GM19468 (cell line): ENCODE results near the gene IFNA13.
"Not testable (repeated sequence)": the region's sequence is repeated elsewhere in the genome, so short reads cannot be mapped to it uniquely, and the experiment has no call there.

Experiments
- ATAC-seq: cut with Tn5 transposase; IDR thresholded peaks from one replicate; pipeline ENCODE4 v1.9.1; 2021; ENCODE audit warnings: mild to moderate bottlenecking, moderate library complexity, moderate number of reproducible peaks; ENCODE audit not compliant: unreplicated experiment; ENCODE audit errors: extremely low read depth

IFNA13 gene

DNA sequence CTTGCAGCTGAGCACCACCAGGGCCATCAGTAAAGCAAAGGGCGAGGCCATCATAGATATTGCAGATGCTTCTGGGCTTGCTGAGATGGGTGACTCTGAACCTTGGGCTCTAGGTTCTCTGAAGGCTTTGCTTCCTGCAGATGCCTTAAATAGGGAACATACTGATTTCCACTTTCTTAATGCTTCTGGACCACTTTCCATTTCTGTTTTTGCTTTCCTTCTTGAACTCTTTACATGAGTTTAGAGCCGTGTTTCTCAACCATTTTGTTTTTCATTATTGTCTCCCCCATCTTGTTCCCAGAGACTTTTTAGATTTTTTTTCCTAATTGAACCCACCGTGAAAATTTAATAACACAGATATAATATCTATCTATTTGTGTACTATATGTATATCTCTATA is at the start of gene IFNA13:
Gene IFNA13 (minus strand): TSS at position 101 of the 400 bp plus-strand sequence. CDS start 47 bp downstream, at position 54.
- ATAC-seq: no peak

DNA sequence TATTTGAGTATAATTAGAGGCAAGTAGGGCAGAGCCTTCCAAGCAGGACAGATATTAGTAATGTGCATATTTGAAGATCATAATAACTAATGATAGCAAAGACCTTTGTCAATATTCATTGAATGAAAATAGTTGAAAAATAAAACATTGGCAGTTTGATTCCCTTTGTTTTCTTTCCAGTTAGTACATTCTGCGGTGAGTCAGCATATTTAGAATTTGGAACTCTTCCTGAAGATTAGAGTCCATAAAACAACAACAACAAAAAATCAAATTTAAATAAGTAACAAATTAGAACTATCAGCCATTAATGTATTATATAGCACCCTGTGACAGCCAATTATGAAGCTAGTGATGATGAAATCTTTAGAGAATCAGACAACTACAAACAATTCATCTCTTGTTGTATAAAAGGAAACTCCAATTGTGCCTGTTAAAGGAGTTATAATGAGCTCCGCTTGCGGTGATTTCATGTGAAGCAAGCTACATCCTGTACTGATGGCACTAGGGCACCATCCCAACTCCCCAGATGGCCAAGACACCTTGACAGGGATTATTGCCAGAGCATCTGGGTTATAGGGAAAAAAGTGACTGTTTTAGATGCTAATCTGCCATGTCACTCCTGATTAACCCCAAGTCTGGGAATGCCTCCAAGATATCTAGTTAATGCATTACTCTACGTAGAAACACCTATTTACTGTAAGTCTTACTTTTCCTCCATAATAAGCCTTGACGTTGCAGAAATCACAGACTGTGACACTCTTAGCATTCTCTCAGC is 47.8 kb upstream of the IFNA13 start:
- ATAC-seq: no peak

DNA sequence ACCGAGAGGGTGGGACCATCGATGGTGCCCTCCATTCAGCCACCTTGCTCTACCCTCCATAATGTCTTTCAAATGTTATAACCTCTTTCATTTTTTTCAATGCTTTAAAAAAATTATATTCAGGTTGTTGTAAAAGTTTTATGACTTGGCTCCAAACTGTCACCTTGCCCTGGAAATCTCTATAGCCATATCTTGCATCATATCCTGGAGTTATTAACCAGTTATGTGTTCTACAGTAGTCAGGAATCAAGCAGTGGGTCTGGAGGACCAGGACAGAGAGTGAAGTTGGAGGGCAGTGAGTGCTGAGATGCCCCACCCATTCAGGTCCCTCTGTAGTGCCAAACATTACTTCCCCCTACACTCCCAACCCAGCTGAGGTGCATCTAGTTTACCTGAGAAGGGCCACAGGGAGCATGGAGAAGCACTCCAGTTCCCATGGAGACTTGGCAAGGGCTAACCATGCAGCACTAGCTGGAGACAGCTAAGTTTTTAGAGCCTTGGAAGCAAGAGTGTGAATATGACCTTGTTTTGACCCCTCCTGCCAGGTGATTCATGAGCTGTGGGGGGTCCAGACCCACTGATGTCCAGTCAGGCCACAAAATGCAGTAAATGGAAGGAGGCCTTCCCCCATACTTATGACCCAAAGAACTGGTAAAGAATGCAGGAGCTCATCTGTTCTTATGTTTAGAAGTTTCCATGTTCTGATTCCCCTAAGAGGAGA is 46.5 kb upstream of the IFNA13 start:
- no peak for ATAC-seq

DNA sequence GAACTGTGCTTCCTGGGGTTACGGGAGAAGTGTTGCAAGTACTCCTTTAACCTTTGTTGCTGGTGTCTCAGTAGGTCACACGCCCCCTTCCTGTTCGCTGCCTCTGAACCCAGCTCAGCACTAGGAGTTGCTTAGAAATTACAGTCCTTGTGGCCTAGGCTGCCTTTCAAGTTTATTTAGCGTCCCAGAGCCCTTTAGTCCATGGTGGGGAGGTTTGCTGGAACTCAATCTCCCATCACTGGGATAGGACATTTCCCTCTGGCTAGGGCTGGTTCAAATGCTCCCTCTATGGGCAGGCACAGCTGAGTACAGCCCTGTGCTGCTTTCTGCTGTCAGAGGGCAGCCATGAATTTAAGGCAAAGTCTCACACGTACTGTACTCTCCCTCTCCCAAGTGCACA is 45.8 kb upstream of the IFNA13 start:
- no peak for ATAC-seq

DNA sequence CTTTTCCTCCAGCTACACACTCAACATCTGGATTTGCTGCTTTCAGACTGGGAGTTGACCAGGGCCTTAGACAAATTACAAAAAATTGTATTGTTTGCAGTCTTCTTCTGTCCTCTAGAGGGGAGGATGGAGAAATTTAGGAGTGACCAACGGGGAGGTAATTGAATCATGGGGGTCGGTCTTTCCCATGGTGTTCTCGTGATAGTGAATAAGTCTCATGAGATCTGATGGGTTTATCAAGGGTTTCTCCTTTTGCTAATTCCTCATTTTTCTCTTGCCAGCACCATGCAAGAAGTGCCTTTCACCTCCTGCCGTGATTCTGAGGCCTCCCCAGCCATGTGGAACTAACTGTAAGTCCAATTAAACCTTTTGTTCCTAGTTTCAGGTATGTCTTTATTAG is 45.3 kb upstream of the IFNA13 start:
- ATAC-seq: no peak

DNA sequence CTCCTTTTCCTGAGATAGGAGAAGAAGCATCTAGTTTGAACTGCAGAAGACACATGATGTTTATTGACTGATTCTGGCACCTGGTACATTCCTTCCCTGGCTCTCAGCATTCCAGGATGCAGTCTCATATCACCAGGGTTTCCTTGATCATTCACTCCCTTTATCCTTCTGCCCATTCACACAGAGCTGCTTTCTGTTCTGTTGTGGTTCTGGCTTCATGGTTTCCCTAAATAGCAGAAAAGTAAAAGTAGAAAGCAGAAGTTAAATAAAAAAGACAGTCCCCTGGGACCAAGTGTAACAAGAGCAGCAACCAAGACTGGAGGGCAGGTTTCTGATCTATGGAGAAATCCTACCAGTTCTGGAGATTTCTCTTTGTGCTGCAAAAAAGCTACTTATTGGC is 44.2 kb upstream of the IFNA13 start:
- ATAC-seq: peak; percentile 52

DNA sequence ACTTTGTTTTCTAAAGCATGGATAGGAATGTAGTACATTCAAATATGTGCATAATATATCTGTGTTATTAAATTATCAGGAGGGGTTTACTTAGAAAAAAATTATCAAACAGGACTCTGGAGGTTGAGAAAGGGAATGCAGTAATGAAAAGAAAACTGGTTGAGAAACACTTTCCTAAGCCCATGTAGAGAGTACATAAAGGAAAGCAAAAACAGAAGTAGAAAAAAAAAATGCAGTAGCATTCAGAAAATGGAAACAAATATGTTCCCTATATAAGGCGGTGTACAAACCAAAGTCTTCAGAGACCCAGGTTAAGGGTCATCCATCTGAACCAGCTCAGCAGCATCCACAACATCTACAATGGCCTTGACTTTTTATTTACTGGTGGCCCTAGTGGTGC is 41.0 kb upstream of the IFNA13 start, which contains the start of gene IFNA8:
Gene IFNA8 (plus strand): TSS at position 301 of the 400 bp plus-strand sequence. CDS start 60 bp downstream, at position 361.
- no peak for ATAC-seq

DNA sequence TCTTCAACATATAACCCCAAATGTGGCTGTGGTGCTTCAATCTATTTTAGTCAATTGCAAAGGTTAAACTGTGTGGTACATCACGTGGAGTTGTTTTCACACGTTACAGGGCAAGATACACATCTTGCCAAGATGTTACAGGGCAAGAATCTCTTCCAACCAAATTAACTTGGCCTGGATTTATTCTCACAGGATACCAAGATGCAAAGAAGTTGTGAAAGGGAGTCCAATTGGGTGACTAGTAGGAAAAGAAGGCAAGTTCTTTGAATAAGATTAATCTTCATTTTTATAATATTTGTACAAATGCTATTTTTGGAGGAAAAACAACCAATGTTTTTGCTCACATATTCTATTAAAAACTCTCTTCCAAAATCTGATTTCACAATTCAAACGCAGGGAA is 36.3 kb upstream of the IFNA13 start:
- ATAC-seq: no peak

DNA sequence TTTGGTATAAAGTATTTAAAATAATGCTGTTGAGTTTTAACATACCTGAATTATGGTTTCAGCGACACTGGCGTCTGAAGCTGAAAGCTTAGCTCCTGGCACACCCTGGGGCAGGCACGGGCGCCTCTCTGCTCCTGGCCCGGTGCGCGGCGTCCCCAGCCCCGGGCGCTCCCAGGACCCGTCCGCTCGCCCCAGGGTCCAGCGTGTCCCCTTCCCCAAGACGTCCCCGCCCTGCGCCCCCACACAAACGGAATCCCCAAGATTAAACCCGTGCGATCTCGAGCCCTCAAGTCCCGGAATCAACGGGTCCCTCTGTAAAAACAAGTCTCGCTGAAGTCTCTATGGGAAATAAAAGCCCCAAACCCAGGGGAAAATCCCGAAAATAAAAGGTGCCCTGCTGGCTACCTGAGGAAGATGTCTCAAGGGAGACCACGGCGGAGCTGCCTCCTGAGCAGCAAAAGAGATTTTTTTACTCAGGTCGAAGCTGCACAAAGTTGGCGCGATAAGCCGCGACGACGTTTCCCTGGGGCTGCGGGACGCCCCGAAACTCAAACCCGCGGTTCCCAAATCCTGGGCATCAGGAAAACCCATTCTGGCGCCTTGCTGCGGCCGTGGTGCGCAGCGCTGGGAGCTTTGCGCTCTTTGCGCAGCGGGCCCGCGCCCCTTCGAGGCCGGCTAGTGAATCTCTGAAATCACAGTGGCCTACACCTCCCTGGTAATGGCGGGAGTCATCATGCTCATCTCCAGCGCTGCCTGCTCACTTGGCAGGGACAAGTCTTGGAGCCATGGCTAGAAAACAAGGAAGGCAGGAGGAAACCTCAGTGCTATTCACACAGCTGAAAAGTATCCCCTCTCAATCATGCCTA is 34.8 kb upstream of the IFNA13 start:
- ATAC-seq: no peak

DNA sequence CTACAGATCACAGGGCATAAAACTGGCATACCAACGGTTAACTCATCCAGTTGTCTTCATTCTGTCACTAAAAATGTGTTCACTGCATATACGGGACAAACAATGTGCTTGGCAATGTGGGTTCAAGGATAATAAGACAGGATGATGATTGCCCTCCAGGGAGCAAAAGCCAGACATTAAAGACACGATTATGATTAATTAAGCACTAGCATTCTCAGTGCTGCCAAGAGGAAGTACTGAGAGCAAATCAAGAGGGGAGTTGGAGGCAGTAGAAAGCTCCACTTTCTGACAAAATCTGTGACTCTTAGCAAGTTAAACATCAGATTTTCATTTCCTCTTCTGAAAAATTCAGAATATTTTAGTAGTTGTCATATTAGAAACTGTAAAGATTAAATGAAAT is 32.1 kb upstream of the IFNA13 start:
- no peak for ATAC-seq

DNA sequence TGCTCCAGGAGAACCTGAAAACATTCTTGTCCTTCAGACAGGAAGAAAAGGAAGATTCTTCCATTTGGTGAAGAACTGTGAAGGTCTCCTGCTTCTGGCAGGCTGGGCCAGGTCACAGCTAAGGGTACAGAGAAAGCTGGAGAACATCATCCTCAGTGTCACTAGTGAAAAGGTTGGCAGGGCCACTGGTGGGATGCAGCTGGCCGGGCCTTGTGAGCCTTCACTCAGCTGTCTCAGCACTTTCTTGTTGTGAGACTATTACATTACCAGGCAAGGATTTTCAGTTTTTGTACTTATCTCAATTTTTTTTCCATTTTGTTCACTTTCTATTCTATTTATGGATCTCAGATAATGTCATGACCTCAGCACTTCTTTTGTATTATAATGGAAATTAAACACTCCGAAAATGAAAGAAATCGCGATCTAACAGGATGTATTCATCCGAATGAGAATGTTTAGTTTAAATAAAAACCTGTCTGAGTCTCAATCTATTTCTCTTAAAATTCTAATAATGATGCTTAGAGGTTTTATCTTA is 31.2 kb upstream of the IFNA13 start:
- no peak for ATAC-seq

DNA sequence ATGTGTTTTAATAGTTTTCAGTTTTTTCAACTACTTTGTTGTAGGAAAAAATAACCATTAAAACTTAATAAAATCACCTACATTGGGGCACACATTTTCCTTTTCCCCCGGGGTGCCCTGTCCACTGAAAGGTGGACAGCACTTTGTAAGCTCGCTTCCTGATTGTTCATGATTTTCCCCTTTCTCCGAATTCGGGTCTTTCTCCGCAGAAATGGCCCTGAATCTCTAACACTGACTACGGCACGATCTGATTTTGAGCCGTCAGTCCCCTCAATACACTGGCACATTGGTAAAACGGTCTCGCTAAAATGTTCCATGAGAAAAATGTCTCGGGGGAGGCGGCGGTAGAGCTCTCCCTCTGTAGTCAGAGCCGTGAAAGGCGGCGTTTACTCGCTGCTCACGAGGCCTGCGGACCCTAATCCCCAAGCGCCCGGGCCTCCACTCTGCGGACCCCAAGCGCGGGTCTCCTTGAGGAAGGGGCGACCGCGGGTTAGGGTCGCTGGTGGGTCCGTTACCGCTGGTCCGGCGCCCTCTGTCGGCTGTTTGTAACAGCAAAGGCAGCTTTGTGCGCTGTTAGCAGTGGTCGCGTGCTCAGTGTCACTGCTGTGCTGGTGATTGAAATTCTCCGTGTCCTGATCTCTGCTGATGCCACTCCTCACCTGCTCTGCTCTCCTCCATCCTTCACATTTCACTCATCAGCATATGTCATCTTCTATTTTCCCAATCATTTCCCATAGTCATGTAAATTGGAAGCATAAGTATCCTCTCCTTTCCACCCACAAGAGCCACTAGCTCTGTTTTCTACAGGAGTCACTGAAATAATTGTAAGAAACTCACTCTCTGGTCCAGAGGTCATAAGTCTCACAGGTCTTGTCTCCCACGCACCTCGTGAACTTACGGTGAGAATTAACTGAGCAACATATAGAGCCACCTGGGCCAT is 28.2 kb upstream of the IFNA13 start:
- peak; percentile 56 for ATAC-seq

DNA sequence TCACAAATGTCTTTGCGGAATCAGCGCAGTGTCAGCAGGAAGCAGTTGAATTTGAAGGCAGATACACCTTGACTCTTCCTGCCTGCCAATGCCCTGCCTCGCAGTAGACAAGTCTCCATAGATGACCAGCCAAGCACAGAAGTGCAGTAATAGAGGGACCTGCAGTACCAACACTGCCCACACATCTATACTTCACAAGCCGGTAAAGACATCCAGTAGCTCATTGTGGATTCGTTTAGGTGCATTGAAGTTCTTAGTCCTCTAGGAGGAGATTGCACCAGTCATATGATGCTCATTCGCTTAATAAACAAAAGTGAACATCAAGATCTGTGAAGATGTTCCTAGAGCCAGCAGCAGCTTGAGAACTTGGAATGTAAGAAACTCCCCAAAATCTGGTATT is 24.4 kb upstream of the IFNA13 start:
- peak; percentile 79 for ATAC-seq

DNA sequence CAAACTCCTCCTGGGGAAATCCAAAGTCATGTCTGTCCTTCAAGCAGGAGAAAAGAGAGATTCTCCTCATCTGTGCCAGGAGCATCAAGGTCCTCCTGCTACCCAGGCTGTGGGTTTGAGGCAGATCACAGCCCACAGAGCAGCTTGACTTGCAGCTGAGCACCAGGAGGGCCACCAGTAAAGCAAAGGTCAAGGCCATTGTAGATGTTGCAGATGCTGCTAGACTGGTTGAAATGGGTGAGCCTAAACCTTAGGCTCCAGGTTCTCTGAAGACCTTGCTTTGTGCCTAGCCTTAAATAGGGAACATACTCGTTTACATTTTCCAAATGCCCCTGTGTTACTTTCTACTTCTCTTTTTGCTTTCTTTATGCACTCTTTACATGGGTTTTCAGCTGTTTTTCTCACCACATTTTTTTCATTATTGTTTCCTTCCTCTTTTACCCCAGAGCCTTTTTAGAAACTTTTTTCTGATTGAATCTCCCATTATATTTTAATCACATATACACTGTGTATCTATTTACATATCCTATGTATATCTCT is 17.3 kb upstream of the IFNA13 start, which contains the start of gene IFNA2:
Gene IFNA2 (minus strand): TSS at position 268 of the 540 bp plus-strand sequence. CDS start 69 bp downstream, at position 199.
- no peak for ATAC-seq

DNA sequence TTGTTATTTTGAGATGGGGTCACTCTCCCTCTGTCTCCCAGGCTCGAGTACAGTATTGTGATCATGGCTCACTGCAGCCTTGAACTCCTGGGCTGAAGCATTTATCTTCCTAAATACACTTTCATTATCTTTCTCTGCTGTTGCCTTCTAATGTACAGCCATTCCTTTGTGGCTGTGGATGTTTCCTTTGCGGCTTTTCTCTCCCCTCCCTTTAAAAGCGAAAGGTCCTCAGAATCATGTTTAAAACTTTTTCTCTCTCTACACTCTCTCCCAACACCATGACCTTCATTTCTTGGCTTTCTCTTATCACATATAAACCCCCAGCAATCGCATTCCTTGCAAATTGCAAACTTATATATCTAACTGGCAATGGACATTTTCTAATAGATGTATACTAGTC is 15.8 kb upstream of the IFNA13 start:
- ATAC-seq: no peak

DNA sequence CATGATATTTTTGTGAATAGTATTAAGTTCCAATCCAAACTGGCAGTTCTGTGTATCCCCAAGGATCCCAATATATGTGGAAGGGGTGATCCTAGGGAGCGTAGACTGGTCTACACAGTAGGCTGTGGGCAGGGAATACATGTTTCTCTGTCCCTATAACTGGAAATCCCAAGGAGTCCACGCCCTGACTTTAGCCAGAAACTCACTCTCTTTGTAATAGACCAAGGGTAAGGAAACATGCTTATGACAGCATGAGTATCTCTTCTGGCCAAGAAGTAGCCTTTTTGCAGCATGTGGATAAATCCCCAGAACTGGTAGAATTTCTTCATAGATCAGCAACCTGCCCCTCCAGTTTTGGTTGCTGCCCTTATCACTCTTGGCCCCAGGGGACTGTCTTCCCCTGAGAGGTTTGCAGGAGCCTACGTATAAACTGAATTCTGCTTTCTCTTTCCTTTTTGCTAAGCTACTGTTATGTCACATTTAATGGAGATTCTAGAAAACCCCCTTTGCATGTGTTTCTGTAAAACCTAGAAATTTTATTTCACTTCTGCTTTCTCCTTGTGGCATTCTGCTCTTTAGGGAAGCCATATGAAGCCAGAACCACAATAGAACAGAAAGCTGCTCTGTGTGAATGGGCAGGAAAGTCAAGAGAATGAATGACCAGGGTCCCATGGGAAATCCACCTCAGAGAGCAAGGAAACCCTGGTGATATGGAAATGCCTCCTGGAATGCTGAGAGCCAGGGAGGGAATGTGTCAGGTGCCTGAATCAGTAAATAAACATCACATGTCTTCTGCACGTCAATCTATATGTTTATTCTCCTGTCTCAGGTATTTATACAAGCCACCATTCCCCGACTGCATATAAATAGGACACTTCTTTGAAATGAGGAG is 13.8 kb upstream of the IFNA13 start:
- peak; percentile 99 for ATAC-seq

DNA sequence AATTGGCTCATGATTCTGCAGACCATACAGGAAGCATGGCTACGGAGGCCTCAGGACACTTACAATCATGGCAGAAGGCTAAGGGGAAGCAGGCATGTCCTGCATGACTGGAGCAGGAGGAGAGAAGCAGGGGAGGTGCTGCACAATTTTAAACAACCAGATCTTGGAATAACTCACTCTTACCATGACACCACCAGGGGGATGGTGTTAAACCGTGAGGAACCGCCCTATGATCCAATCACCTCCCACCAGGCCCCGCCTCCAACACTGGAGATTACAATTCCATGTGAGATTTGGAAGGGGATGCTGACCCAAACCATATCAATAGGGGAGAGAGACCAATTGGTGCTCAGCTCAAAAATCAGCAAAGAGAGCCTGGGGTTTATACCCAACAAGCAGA is 3.6 kb upstream of the IFNA13 start:
- not testable (repeated sequence) for ATAC-seq

DNA sequence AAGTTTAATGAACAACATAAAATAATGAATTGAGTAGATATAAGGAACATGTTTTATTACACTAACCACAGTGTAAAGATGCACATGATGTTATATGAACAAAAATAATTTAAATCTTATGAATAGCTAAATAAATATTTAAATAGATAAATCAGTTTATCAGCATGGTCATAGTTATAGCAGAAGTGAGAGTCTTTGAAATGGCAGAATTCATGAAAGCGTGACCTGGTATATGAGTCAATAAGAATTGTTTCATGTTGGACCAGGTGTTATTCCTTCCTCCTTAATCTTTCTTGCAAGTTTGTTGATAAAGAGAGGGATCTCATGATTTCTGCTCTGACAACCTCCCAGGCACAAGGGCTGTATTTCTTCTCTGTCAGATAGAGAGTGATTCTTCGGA is 688 bp downstream of the IFNA13 start:
- ATAC-seq: peak; percentile 66
